Measurements from ENCODE around the gene ATP1A2. TPM values are rescaled to one million over a fixed set of nuclear protein-coding genes. Genes with fewer than 3 reads are reported as not detected.
A peak's percentile ranks its signal among the peaks of the same experiment; 100 is the strongest.

Gene ATP1A2
- total and polyA plus RNA-seq, 2 experiments from 2014 or later: 11.3 to 40.9 TPM

DNA sequence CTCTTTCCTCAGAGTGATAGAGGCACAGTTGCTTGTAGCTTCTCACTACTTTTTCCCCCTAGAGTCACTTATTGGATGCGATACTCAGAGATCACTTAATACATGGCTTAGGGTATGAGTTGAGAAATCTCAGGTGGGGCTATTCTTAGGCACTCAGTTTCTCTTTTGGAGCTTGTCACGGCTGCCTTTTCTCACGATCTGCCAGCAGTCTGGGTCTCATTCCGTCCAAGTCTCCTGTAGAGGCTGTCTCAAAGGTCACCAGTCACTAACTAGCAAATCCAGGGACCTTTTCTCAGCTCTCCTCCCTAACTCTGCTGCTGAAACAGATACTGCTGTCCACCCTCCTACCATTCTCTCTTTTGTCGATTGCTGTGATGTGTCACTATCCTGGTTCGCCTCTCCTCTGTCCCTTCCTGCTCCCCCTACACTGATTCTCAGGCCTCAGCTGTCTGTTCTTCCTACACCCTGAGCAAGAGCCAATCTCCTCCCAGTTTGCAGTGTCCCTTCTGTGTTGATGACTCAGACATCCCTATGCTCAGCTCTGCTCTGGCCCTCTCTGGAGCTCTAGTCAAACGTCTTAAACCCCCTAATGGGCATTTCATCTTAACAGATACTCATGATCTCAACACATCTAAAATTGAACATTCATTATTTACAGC is 12.4 kb downstream of the ATP1A2 start:
- Histone ChIP-seq H3K9me3 (ENCODE audit: low read depth) (no peaks in the 10 kb centered on the region), H3K4me3 (no peak overlapping the region), H3K27ac (no peak overlapping the region), H3K36me3 (peaks cover 7% of the 10 kb centered on the region), H3K4me1 (ENCODE audit: low read depth) (no peaks in the 10 kb centered on the region), H3K27me3 (no peaks in the 10 kb centered on the region)
- DNase-seq (ENCODE audit: low read depth in 1 of 2, low spot score in 1 of 2): peak in 1 of 2 donors; percentile 54
- TF ChIP-seq, protein P1, sequence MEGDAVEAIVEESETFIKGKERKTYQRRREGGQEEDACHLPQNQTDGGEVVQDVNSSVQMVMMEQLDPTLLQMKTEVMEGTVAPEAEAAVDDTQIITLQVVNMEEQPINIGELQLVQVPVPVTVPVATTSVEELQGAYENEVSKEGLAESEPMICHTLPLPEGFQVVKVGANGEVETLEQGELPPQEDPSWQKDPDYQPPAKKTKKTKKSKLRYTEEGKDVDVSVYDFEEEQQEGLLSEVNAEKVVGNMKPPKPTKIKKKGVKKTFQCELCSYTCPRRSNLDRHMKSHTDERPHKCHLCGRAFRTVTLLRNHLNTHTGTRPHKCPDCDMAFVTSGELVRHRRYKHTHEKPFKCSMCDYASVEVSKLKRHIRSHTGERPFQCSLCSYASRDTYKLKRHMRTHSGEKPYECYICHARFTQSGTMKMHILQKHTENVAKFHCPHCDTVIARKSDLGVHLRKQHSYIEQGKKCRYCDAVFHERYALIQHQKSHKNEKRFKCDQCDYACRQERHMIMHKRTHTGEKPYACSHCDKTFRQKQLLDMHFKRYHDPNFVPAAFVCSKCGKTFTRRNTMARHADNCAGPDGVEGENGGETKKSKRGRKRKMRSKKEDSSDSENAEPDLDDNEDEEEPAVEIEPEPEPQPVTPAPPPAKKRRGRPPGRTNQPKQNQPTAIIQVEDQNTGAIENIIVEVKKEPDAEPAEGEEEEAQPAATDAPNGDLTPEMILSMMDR (IDR thresholded peaks at IDR 0.05; ENCODE audit: low read depth, low read length): no peak

DNA sequence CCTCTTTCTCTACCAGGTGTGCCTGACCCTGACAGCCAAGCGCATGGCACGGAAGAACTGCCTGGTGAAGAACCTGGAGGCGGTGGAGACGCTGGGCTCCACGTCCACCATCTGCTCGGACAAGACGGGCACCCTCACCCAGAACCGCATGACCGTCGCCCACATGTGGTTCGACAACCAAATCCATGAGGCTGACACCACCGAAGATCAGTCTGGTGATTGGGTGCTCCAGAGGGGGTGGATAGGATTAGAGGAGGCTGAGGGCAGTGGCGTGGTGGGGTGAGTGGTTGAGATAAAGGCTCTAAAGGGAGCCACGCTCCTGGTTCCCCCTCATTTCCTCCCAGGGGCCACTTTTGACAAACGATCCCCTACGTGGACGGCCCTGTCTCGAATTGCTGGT is 13.1 kb downstream of the ATP1A2 start:
- Histone ChIP-seq H3K4me3 (no peak overlapping the region), H3K27ac (no peak overlapping the region), H3K4me1 (ENCODE audit: low read depth) (no peaks in the 10 kb centered on the region), H3K27me3 (no peaks in the 10 kb centered on the region), H3K9me3 (ENCODE audit: low read depth) (no peaks in the 10 kb centered on the region), H3K36me3 (peaks cover 7% of the 10 kb centered on the region)
- TF ChIP-seq, protein P1 (IDR thresholded peaks at IDR 0.05; ENCODE audit: low read depth, low read length): no peak
- DNase-seq (ENCODE audit: low read depth in 1 of 2, low spot score in 1 of 2): no peak

DNA sequence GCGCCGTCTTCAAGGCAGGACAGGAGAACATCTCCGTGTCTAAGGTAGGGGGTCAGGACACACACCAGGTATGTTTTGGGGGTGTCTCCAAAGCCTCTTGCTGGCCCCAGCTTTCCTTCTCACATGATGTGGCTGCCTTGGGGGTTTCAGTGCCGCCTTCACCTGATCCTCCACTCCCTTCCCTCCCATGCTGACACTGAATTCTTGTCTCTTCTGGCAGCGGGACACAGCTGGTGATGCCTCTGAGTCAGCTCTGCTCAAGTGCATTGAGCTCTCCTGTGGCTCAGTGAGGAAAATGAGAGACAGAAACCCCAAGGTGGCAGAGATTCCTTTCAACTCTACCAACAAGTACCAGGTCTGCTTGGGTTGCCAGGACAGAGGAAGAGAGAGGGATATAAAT is 13.5 kb downstream of the ATP1A2 start:
- no peak for DNase-seq (ENCODE audit: low read depth in 1 of 2, low spot score in 1 of 2)
- no peaks in the 10 kb centered on the region for H3K4me1 ChIP-seq (ENCODE audit: low read depth)
- no peak overlapping the region for H3K4me3 ChIP-seq
- H3K27me3 ChIP-seq: no peaks in the 10 kb centered on the region
- peaks cover 7% of the 10 kb centered on the region for H3K36me3 ChIP-seq
- H3K27ac ChIP-seq: no peak overlapping the region
- H3K9me3 ChIP-seq (ENCODE audit: low read depth): no peaks in the 10 kb centered on the region
- TF ChIP-seq, protein P1 (IDR thresholded peaks at IDR 0.05; ENCODE audit: low read depth, low read length): no peak

DNA sequence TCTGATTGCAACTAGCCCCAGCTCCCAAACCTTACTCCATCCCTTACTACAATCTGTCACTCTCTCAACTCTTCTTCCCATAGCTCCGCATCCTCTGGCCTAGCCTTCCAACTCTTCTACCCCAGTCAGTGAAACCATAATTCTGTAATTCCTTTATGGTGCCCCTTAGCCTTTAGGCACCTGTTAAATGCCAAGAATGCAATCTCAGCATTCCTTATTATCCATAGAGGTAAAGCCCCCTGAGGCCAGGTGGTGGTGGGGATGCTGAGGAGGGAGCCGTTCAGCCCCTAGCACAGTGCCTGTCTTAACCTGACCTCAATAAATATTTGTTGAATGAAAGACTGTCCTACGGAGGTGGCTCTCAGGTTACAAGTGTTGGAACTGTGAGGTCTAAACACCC is 14.0 kb downstream of the ATP1A2 start:
- no peaks in the 10 kb centered on the region for H3K9me3 ChIP-seq (ENCODE audit: low read depth)
- H3K4me3 ChIP-seq: no peak overlapping the region
- H3K4me1 ChIP-seq (ENCODE audit: low read depth): no peaks in the 10 kb centered on the region
- H3K27ac ChIP-seq: no peak overlapping the region
- TF ChIP-seq, protein P1 (IDR thresholded peaks at IDR 0.05; ENCODE audit: low read depth, low read length): no peak
- H3K27me3 ChIP-seq: no peaks in the 10 kb centered on the region
- H3K36me3 ChIP-seq: peaks cover 7% of the 10 kb centered on the region
- DNase-seq (ENCODE audit: low read depth in 1 of 2, low spot score in 1 of 2): no peak

DNA sequence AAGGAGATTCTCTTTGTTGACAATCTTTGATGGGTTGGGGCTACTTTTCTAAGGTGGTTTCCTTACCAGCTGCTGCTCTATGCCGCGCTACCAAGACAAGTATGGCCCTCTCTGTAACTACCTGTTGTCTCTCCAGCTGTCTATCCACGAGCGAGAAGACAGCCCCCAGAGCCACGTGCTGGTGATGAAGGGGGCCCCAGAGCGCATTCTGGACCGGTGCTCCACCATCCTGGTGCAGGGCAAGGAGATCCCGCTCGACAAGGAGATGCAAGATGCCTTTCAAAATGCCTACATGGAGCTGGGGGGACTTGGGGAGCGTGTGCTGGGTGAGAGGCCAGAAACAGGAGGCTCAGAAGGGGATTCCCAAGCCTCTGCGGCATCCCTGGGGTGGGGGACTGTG is 14.4 kb downstream of the ATP1A2 start:
- H3K27ac ChIP-seq: no peak overlapping the region
- TF ChIP-seq, protein P1 (IDR thresholded peaks at IDR 0.05; ENCODE audit: low read depth, low read length): no peak
- no peaks in the 10 kb centered on the region for H3K9me3 ChIP-seq (ENCODE audit: low read depth)
- no peak overlapping the region for H3K4me3 ChIP-seq
- DNase-seq (ENCODE audit: low read depth in 1 of 2, low spot score in 1 of 2): no peak
- no peaks in the 10 kb centered on the region for H3K27me3 ChIP-seq
- H3K4me1 ChIP-seq (ENCODE audit: low read depth): no peaks in the 10 kb centered on the region
- peaks cover 7% of the 10 kb centered on the region for H3K36me3 ChIP-seq
